Measurements from ENCODE around the gene KIRREL1.

DNA sequence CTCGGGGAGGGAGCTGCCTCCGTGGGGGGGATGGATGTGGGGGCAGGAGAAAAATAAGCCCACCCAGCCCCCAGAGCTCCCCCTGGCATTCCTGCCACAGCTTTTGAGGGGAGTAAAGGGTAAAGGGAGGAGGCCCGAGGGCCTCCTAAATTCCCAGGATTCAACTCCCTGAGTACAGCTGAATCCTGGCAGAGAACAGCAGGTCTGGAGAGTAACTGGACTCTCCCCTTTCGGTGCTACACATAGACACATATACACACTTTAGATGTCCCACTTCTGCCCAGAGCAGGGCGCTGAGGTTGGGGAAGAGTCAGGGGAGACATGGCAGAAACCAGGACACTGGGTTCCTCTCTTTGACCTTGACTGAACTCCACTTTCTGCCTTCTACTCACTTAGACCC, 3.0 kb downstream of the KIRREL1 start:
- TF ChIP-seq CTCF (IDR thresholded peaks at IDR 0.05; ENCODE audit: borderline replicate concordance, extremely low read depth, low read length, poor library complexity, severe bottlenecking) (no peak), EZH2 (IDR thresholded peaks at IDR 0.05; ENCODE audit: borderline replicate concordance, low read depth, low read length, severe bottlenecking) (no peak)
